ENCODE data around the gene LGALS13.

Gene LGALS13

GRCh38 chr19:39641773-39642172, 39.4 kb downstream of the LGALS13 start:
- Histone ChIP-seq H2AFZ (ENCODE audit: low read depth, low read length) (no peak overlapping the region), H3K36me3 (replicated peaks; ENCODE audit: low read depth, low read length) (no peaks in the 10 kb centered on the region), H4K20me1 (ENCODE audit: insufficient read depth, low read length) (0 out of 2 replicates have a peak, but pooled peaks cover 4% of the 10 kb centered on the region), H3K9ac (ENCODE audit: low read length) (no peak overlapping the region), H3K4me3 (ENCODE audit: low read length) (no peak overlapping the region), H3K4me2 (ENCODE audit: low read length) (no peak overlapping the region), H3K27me3 (ENCODE audit: low read depth, low read length) (peaks cover 17% of the 10 kb centered on the region), H3K9me3 (ENCODE audit: insufficient read depth, low read length) (no peaks in the 10 kb centered on the region), H3K4me1 (ENCODE audit: low read length) (no peaks in the 10 kb centered on the region), H3K27ac (ENCODE audit: low read length) (no peak overlapping the region), H3K79me2 (ENCODE audit: low read length) (no peaks in the 10 kb centered on the region)
- TF ChIP-seq, protein P1, sequence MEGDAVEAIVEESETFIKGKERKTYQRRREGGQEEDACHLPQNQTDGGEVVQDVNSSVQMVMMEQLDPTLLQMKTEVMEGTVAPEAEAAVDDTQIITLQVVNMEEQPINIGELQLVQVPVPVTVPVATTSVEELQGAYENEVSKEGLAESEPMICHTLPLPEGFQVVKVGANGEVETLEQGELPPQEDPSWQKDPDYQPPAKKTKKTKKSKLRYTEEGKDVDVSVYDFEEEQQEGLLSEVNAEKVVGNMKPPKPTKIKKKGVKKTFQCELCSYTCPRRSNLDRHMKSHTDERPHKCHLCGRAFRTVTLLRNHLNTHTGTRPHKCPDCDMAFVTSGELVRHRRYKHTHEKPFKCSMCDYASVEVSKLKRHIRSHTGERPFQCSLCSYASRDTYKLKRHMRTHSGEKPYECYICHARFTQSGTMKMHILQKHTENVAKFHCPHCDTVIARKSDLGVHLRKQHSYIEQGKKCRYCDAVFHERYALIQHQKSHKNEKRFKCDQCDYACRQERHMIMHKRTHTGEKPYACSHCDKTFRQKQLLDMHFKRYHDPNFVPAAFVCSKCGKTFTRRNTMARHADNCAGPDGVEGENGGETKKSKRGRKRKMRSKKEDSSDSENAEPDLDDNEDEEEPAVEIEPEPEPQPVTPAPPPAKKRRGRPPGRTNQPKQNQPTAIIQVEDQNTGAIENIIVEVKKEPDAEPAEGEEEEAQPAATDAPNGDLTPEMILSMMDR (IDR thresholded peaks at IDR 0.05; ENCODE audit: low read depth, low read length), result no peak
- TF ChIP-seq EZH2phosphoT487 (IDR thresholded peaks at IDR 0.05; ENCODE audit: low read depth), result no peak

GRCh38 chr19:39643591-39643990, 41.3 kb downstream of the LGALS13 start:
- Histone ChIP-seq H3K9ac (ENCODE audit: low read length) (no peak overlapping the region), H3K9me3 (ENCODE audit: insufficient read depth, low read length) (no peaks in the 10 kb centered on the region), H2AFZ (ENCODE audit: low read depth, low read length) (no peak overlapping the region), H3K79me2 (ENCODE audit: low read length) (no peaks in the 10 kb centered on the region), H3K4me2 (ENCODE audit: low read length) (no peak overlapping the region), H3K4me3 (ENCODE audit: low read length) (no peak overlapping the region), H3K36me3 (replicated peaks; ENCODE audit: low read depth, low read length) (no peaks in the 10 kb centered on the region), H3K27me3 (ENCODE audit: low read depth, low read length) (peaks cover 15% of the 10 kb centered on the region; the same call in 1 of the 2 replicates), H3K4me1 (ENCODE audit: low read length) (no peaks in the 10 kb centered on the region), H3K27ac (ENCODE audit: low read length) (no peak overlapping the region), H4K20me1 (ENCODE audit: insufficient read depth, low read length) (0 out of 2 replicates have a peak, but pooled peaks cover 4% of the 10 kb centered on the region)
- TF ChIP-seq, protein P1 (IDR thresholded peaks at IDR 0.05; ENCODE audit: low read depth, low read length), result no peak
- no peak for TF ChIP-seq EZH2phosphoT487 (IDR thresholded peaks at IDR 0.05; ENCODE audit: low read depth)

DNA sequence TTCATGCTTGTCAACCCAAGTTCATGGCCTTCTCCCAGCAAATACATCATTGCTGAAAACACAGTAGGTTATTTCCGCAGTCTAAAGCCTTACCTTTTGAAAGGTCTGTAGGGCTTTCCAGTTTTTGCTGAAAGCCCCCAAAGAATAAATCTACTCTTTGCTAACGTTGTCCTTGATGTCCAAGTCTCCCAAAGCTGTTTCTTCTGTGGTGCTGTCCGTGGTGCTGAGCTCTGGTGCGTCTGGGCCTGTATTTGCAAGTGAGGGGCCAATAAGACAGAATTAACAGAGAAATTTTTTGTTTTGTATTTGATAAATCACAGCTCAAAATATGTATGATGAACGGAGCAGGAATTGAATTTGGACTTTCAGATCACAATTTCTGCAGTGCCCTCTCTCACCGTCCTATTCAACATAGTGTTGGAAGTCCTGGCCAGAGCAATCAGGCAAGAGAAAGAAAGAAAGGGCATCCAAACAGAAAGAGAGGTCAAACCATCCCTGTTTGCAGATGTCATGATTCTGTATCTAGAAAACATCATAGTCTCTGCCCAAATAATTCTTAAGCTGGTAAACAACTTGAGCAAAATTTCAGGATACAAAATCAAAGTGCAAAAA, 43.6 kb downstream of the LGALS13 start:
- H3K36me3 ChIP-seq (replicated peaks; ENCODE audit: low read depth, low read length), result no peaks in the 10 kb centered on the region
- no peak overlapping the region for H3K4me2 ChIP-seq (ENCODE audit: low read length)
- no peak overlapping the region for H3K9ac ChIP-seq (ENCODE audit: low read length)
- no peak overlapping the region for H2AFZ ChIP-seq (ENCODE audit: low read depth, low read length)
- H3K4me1 ChIP-seq (ENCODE audit: low read length), result no peaks in the 10 kb centered on the region
- no peak overlapping the region for H3K27ac ChIP-seq (ENCODE audit: low read length)
- no peak for TF ChIP-seq EZH2phosphoT487 (IDR thresholded peaks at IDR 0.05; ENCODE audit: low read depth)
- TF ChIP-seq, protein P1 (IDR thresholded peaks at IDR 0.05; ENCODE audit: low read depth, low read length), result no peak
- H4K20me1 ChIP-seq (ENCODE audit: insufficient read depth, low read length), result 0 out of 2 replicates have a peak, but pooled peaks cover 4% of the 10 kb centered on the region
- peaks cover 12% of the 10 kb centered on the region; the same call in 1 of the 2 replicates for H3K27me3 ChIP-seq (ENCODE audit: low read depth, low read length)
- no peaks in the 10 kb centered on the region for H3K9me3 ChIP-seq (ENCODE audit: insufficient read depth, low read length)
- H3K4me3 ChIP-seq (ENCODE audit: low read length), result no peak overlapping the region
- H3K79me2 ChIP-seq (ENCODE audit: low read length), result no peaks in the 10 kb centered on the region

DNA sequence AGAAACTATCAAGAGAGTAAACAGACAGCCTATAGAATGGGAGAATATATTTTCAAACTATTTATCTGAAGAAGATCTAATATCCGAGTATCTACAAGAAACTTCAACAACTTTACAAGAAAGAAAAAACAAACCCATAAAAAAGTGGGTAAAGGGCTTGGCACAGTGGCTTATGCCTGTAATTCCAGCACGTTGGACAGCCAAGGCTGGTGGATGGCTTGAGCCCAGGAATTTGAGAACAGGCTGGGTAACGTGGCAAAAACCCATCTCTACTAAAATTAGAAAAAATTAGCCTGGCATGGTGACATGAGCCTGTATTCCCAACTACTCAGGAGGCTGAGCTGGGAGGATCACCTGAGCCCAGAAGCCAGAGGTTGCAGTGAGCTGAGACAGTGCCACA, 45.6 kb downstream of the LGALS13 start:
- H2AFZ ChIP-seq (ENCODE audit: low read depth, low read length), result no peak overlapping the region
- no peaks in the 10 kb centered on the region for H3K9me3 ChIP-seq (ENCODE audit: insufficient read depth, low read length)
- no peak overlapping the region for H3K4me2 ChIP-seq (ENCODE audit: low read length)
- no peak overlapping the region for H3K27ac ChIP-seq (ENCODE audit: low read length)
- H3K9ac ChIP-seq (ENCODE audit: low read length), result no peak overlapping the region
- no peaks in the 10 kb centered on the region for H3K4me1 ChIP-seq (ENCODE audit: low read length)
- no peak for TF ChIP-seq EZH2phosphoT487 (IDR thresholded peaks at IDR 0.05; ENCODE audit: low read depth)
- TF ChIP-seq, protein P1 (IDR thresholded peaks at IDR 0.05; ENCODE audit: low read depth, low read length), result no peak
- H3K4me3 ChIP-seq (ENCODE audit: low read length), result no peak overlapping the region
- peaks cover 10% of the 10 kb centered on the region; the same call in 1 of the 2 replicates for H3K27me3 ChIP-seq (ENCODE audit: low read depth, low read length)
- no peaks in the 10 kb centered on the region for H3K36me3 ChIP-seq (replicated peaks; ENCODE audit: low read depth, low read length)
- H4K20me1 ChIP-seq (ENCODE audit: insufficient read depth, low read length), result 0 out of 2 replicates have a peak, but pooled peaks cover 4% of the 10 kb centered on the region
- H3K79me2 ChIP-seq (ENCODE audit: low read length), result no peaks in the 10 kb centered on the region

Data from OCI-LY3 (cell line).